GM21786 (cell line): ENCODE results near the gene POGK.

ENCODE experiments used
- ATAC-seq: cut with Tn5 transposase; IDR thresholded peaks from one replicate; pipeline ENCODE4 v1.9.1; 2021; ENCODE audit not compliant: unreplicated experiment

POGK gene

DNA sequence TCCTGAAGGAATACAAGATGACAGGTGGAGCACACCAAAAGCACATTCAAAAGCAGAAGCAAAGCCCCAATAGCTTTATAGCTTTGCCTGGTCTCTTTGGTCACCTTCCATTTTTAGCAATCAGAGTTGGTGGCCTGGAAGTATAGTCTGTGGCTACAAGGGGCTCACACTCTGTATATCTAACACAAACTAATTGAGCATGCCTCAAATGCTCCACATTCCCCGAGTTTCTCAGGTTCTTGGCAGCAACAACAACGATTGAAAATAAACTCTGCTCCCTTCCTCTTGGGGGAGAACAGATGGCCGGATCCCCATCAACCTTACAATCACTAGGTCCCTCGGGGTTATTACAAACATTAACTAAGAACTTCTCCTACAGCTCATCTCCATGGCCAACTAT lies 61.7 kb downstream of the POGK start:
- ATAC-seq: no peak

DNA sequence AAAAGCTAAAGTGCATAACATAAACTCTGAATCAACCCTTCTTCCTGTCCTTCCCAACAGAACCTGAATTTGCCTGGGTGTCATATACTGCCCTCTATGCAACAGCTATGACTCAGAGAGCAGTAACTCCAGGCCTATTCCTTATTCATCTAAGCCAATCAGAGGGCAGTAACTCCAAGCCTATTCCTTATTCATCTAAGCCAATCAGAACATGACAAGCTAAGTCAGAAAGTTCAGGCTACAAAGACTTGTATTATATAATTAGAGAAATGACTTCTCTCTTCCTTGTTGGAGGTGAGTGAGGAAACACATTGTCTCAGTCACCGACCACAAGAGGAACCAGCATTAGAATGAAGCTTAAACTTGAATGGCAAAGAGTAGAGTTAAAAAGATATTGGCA lies 63.0 kb downstream of the POGK start:
- ATAC-seq: no peak

DNA sequence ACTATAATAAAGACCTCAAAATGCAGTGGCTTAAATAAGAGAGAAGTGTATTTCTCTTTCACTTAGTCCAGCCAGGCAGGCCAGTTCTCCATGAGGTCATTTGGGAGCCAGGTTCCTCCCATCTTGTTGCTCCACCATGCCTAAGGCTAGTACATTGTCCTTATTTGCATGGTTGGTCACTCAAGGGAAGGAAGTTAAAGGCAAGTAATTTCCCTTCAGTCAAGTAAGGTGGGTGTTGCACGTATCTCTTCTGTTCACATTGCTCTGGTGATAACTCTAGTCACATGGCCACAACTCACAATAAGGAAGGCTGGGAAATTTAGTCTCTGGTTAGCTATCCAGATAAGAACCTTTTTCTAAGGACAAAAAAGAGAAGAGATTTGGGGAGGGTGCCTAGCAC lies 64.0 kb downstream of the POGK start:
- ATAC-seq: no peak

DNA sequence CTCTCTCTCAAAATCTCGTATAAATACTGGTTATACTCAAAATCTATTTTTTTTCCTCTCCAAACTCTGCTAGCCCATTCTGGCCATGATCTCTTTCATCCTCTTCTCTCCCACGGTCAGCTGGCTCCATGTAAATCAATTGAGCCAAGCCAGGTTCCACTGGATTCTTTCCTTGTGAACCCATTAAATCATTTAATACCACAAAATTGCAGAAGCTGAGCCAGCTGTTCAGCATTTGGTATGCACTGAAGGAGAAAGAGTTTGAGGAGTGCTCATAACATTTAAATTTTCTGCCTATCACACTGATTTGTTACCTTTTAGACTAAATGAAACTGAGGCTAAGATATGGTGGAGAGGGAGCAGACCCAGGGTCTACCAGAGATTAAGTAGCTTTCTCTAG lies 65.9 kb downstream of the POGK start:
- no peak for ATAC-seq

DNA sequence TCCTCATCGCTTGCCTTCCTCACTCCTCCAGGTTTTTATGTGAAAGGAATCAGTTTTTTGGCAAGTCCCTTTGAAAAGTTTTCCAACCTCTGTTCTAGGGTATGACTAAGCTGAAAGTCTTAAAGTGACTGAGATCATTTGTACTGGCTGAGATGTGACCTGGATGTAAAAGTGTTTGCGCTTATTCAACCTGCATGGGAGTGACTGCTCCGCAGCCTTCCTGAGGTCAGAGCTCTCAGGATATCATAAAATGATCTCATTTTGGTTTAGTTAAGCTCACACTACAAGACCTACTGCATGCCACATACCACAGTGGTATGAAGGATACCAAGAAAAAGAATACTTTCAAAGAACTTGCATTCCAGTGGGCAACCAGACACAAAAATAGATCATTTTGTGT lies 66.6 kb downstream of the POGK start:
- no peak for ATAC-seq
